Stimulated activated CD4-positive, alpha-beta T cell treated with anti-CD3 and anti-CD28 coated beads, Interleukin-1b, Interleukin-23, amount 100 ng/mL, for 1 hour (primary cell): ENCODE measurements around the gene ANKRD55.
"Not testable (repeated sequence)": the region's sequence is repeated elsewhere in the genome, so short reads cannot be mapped to it uniquely, and the experiment has no call there.

Experiments
- DNase-seq, 2 donors: peaks; one replicate each; pipeline ENCODE4 v3.0.0-alpha.2; 2020; ENCODE audit warnings: low read depth in 2 of 2

The ANKRD55 gene

DNA sequence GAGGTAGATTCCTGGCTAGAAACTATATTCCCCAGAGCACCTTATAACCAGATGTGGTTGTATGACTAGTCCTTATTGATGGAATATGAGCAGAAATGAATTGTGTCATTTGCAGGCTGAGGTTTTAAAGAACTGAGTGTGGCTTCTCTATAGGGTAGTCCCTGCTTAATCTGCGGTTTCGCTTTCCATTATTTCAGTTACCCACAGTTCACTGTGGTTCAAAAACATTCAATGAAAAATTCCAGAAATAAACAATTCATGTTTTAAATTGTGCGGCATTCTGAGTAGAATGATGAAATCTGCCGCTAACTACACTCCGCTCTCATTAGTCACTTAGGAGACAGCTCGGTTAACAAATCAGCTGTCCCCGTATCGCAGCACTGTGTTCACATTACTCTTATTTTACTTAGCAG, 65.1 kb downstream of the ANKRD55 start:
- no peak for DNase-seq

DNA sequence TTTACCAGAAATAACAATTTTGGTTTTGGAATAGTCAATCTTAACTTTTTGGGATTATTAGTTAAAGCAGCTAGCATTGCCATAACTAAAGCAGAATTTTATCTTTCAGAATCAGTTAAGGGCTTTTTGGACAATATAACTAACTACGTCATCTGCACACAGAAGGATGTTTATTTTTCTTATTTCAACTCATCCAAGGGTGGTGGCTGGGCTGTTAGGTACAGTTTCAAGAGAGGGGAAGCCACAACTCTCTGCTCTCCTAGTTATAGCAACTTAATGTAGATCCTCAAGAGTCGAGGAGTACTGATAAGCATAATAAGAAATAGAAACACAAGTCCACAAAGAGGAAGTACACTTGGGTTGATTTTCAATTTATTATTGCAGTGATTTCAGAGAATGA, 65.6 kb downstream of the ANKRD55 start:
- no peak for DNase-seq

DNA sequence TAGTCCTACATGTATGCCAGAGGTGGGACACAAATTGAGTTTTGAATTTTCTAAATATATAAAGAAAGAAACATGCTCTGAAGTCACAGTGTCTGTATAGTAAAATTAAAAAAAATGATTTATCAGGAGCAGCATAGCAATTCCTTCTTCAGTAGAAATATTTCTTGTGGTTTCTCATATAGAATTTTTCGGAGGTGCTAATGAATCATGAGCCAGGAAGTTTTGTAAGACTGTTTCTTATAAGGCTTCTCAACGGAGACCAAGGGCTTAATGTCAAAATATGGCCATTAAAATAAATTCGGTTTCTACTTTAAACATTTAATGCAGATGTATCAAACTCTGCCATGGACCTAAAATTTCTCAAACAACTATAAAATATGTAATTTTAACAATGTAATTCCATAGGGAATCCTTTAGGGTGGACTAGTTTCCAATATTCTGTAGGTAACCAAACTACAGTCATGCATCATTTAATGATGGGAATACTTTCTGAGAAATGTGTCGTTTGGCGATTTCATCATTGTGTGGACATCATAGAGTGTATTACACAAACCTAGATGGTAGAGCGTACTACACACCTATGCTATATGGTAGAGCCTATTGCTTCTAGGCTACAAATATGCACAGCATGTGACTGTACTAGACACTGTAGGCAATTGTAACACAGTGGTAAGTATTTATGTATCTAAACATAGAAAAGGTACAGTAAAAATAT, 66.3 kb downstream of the ANKRD55 start:
- DNase-seq: no peak

DNA sequence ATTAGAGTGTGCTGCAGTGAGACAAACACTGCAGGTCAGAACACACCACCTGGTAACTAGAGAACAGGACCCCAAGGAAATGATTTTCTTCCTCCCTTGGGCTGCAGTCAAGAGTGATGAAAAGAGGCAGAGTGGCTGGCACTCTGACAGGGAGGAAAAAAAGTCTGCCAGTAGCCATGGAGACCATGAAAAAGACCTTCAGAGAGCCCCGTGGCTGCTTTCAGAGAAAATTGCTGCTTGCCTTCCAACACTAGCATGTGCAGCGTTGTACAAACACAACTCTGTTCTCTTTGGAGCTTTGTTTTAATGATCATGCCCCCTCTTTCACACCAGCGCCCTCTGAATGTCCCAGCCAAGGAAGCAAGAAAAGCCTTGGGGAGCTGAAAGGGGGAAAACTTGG, 68.8 kb downstream of the ANKRD55 start:
- no peak for DNase-seq

DNA sequence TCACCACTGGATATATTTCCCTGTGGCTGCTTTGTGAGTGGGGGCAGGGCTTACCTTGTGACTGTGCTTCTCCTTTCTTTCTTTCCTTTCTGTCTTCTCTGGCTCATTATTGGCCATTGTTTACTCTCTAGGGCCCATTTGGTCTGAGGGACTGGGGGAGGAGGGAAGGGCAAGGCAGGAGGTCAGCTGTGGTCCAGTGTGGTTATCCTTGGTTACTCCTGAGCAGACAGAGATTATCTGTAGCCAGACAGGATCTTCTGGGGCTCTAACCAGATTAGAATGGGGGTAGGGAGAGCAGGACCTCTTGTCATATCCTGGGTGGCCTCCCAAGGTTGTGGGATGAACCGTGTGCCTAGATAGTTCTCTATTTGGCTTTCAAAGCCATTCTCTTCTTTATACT, 71.2 kb downstream of the ANKRD55 start:
- DNase-seq: no peak

DNA sequence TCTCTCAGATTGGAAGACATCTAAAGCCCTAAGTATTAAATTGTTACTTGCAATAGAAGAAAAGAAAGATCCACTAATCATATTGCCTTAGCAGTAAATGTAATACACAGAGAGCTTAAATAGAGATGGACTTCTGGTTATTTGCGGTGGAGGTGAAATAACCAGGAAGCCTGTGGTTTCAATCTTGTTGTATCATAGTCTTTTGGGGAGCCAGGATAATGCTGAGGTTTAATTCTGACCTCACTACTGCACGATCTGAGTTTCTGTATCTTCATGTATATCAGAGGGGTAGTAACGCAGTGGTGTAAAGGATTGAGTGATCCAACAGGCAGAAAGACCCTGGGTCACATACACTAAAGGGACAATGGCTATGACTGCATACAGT, 71.7 kb downstream of the ANKRD55 start:
- DNase-seq: no peak

DNA sequence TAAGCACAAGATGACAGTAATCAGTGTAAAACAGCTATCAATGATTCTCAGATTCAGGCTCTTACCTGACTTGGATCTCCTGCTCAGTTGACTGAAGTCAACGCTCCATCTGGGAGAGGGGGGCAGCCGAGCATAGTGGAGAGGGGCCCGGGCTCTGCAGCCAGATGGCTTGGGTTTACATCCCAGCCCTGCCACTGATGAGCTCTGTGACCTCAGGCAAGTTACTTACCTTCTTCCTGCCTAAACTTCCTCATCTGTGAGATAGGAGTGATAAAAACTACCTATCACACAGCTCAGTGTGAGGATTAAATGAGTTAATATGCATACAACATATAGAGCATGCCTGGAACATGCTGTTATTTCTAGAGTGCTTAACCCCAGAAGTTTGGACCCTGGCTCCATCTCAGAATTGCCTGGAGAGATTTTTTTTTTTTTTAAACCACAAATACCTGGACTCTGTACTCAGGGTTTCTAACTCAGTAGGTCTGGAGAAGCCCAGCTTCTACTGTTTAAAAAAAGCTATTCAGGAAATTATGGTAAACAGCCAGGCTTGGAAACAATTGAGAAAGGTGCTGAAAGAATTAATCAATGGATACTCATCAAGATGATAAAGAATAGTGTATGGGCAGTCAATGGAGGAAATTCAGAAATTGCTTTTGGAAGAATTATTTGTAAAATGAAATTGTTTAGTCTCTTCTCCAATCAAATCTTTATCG, 72.2 kb downstream of the ANKRD55 start:
- no peak for DNase-seq

DNA sequence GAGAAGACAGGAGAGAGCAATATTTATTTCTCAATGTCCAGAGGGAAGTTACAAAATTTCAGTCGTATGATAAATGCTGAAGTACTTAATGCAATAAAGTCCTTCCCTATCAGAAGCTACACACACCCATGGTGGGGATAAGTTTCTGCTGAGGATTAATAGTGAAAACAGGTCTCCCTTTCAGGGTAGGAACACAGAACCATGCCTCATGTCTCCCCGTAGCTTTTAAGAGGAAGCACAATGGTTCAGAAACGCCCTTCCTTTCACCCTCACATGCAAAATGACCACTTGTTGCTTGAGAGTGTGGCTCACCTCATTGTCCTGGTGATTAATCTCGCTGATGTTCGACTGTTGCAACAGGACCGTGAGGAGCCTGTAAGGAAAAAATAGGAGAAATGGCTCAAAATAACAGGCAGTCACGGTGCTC, 73.6 kb downstream of the ANKRD55 start:
- no peak for DNase-seq

DNA sequence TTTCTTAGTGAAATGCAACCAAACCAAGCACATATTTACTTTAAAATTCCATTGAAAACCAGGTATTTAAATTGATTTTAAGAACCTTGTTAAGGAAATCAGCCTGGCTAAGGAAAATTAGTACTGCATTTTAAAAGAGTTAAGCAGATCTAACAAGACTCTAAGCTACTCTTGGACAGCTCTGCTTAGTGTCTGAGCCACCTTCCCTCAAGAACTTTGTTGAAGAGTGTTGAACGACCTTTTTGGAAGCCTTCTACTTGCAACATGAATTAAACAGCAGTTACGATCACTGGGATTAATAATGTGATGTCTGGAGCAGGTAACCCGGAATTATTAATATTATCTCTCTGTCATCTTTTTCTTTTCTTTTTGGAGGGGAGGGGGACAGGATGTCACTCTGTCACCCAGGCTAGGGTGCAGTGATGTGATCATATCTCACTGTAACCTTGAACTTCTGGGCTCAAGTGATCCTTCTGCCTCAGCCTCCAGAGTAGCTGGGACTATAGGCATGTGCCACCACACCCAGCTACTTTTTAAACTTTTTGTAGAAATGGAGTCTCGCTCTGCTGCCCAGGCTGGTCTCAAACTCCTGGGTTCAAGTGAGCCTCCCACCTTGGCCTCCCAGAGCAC, 74.7 kb downstream of the ANKRD55 start:
- DNase-seq: no peak

DNA sequence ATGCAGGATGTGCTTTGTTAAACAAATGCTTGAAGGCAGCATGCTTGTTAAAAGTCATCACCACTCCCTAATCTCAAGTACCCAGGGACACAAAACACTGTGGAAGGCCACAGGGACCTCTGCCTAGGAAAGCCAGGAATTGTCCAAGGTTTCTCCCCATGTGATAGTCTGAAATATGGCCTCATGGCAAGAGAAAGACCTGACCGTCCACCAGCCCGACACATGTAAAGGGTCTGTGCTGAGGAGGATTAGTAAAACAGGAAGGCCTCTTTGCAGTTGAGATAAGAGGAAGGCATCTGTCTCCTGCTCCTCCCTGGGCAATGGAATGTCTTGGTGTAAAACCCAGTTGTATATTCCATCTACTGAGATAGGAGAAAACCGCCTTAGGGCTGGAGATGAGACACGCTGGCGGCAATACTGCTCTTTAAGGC, 75.9 kb downstream of the ANKRD55 start:
- DNase-seq: not testable (repeated sequence)

DNA sequence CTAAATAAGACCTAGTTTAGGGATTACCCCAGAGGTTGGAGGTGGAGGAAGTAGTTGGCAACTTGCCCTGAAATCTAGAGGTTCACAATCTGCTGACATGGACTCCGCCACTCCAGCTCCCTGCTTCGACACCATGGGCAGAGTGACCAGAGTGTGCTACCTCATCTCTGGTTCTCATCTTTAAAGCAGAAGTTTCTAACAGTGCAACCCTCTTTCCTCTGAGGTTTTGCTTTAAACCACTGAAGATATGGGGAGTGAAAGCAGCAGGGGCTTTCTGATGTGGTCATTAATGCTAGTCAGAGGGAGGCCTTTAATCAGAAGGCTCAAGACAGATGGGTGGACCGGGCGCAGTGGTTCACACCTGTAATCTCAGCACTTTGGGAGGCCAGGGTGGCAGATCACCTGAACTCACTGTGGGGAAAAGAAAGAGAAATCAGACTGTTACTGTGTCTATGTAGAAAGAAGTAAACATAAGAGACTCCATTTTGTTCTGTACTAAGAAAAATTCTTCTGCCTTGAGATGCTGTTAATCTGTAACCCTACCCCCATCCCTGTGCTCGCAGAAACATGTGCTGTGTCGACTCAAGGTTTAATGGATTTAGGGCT, 76.4 kb downstream of the ANKRD55 start:
- not testable (repeated sequence) for DNase-seq

DNA sequence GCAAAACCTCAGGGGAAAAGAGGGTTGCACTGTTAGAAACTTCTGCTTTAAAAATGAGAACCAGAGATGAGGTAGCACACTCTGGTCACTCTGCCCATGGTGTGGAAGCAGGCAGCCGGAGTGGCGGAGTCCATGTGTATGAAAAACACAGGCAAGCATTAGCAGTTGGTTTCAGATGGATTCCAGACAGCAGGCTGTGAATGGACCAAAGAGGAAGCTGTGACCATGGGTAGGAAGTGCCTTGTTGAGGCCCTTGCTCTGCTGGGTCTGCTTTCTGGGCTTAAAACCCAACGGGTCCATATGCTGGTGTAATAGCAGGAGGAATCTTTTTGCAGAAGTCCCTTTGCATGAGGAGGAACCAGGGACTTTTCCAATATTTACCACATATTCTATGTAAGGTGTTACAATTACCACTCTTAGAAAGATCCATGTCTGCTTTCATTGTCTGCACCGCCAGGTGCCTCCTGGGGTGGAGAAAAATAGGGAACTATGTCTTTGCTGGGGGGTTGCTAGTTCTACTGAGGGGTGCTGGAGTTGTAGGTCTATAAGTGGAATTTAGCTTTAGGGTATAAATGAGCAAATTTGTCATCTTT, 77.0 kb downstream of the ANKRD55 start:
- DNase-seq: no peak

DNA sequence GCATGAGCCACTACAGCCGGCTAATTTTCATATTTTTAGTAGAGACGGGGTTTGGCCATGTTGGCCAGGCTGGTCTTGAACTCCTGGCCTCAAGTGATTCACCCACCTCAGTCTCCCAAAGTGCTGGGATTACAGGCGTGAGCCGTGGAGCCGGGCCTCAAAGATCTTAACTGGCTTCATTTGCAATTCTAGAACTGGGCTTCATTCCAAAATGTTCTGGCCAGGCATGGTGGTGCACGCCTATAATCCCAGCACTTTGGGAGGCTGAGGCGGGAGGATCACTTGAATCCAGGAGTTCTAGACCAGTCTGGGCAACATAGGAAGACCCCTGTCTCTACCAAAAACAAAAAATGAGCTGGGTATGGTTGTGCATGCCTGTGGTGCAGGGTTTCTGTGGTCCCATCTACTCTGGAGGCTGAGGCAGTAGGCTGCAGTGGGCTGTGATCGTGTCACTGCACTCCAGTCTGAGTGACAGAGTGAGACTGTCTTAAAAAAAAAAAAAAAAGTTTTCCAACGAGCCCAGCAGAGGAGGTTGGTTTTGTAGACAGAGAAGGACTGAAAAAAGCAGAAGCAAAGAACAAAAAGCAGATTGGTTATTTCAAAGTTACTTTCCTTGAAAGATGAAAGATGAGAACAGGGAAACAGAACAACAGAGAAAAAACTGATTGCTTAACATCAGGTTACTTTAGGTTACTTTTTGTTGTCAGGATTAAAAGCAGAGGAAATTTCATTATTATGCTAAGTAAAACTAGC, 78.2 kb downstream of the ANKRD55 start:
- DNase-seq: no peak

DNA sequence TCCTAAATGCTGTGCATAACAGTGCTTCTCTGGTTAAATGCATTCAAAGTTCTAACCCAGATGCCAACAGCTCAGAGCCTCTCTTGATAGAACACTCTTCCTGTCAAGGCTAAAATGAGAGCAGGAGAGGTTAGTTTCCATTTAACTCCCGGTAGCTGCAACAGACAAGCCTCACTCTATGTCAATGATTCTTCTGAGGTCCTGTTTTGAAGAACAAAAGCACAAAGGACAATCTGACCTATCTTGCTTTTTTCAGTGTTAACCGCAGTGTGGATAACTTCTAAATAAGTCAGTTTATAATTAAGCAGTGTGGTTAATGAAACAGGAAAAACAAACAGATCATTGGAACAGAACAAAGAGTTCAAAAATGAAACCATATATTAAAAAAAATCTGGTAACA, 80.7 kb downstream of the ANKRD55 start:
- DNase-seq: no peak

DNA sequence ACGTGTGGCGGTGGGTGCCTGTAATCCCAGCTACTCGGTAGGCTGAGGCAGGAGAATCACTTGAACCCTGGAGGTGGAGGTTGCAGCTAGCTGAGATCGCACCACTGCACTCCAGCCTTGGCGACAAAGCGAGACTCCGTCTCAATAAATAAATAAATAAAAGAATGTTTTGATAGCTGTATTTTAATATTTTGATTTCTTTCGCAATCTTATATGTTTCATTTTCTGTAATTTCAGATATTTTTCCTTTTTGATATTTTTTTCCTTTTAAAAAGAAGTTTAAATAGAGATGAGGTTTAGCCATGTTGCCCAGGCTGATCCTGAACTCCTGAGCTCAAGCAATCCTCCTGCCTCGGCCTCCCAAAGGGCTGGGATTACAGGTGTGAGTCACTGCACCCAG, 82.4 kb downstream of the ANKRD55 start:
- not testable (repeated sequence) for DNase-seq

DNA sequence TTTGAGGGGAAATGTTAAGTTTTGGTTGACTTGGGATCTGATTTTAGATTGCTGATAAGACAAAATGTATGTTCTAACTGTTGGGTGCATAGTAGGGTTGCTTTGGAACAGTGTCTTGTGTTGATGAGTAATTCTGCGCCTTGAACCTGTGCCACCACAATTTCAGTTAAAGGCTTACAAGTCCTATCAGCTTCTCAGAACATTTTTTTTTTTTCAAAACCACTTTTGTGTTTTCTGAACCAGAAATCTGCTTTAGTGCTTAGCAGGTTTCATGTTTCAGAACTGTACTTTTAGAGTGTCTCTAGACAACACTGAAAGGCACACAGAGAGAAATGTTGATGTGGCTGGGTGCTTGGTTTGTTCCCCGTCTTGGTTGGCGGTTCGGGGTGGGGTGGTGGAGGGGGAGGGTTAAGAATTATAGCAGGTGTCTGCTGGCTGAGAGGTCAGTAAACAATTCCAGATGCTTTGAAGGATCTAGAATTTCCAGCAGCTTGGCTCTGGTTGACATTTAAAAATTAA, 84.6 kb downstream of the ANKRD55 start:
- DNase-seq: no peak

DNA sequence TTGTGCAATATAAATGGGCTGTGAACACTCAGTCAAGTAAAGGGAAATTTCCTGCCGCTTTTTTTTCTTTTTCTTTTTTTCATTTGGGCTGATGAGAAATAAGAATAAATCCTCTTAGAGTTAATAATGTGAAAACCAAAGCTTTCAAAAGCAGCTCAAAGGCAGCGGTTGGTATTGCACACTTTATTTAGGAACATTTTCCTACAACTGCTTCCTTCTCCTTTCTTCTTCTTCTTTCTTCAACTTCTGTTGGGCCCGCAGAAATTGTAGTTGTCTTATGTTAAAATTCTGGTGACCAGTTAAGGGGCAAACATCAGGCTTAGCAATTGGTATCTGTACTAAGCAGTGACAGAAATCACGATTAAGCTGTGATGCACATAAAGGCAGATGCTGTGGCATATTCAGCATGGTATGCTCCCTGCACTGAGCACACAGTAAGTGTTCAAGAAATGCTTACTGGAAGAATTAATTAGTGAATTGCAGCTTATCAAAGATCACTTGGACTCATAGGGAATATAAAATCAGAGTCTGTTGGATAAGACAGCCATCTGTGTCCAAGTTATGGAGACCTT, 85.4 kb downstream of the ANKRD55 start:
- DNase-seq: no peak

DNA sequence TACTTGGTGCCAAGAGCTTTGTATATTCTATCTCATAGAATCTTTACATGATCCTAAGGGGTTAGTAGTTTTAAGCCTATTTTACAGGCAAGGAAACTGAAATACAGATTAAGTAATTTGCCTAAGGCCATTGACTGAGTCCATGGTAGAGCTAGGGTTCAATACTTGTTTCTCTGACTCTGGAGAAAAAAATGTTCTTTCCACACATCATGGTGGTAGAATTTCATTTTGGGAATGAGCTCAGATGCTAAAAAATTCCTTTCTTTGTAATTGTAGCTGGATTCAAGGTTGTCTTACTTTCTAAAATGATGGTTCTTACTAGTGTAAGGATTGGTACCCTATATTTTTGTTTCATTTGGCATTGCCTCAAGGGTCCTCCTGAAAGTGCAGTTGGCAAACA, 86.0 kb downstream of the ANKRD55 start:
- DNase-seq: no peak

DNA sequence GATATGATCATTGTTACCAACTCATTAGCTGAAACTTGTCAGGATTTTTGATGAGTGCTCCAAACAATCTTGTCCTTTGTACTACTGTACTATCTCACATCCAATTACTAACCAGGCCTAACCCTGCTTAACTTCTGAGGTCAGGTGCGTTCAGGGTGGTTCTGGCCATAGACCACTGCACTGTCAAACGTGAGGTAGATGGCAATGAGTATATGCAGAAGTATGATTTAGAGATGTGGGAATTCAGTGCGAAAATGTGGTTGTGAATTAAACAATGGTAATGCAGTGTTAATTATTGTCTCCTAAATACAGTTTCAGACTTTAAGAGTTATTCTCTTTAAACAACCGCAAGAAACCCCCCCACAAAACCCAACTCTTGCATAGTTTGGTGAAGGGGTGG, 86.5 kb downstream of the ANKRD55 start:
- no peak for DNase-seq

DNA sequence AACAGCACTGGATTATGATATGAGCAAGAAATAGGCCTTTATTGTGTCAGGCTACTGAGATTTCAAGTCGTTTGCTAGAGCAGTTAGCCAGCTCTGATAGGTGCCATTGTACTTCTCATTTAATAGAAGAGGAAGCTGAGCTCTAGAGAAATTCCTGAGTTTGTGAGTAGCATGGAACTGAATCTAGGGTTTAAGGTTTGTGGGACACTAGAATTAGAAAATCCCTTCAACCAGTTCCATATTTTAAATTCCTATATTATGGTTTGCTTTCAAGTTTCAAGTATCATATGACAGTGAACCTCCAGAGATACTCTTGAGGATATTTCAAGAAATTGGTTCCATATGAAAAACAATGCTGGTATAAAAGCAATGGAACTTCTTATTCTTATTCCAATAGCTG, 87.6 kb downstream of the ANKRD55 start:
- DNase-seq: no peak

DNA sequence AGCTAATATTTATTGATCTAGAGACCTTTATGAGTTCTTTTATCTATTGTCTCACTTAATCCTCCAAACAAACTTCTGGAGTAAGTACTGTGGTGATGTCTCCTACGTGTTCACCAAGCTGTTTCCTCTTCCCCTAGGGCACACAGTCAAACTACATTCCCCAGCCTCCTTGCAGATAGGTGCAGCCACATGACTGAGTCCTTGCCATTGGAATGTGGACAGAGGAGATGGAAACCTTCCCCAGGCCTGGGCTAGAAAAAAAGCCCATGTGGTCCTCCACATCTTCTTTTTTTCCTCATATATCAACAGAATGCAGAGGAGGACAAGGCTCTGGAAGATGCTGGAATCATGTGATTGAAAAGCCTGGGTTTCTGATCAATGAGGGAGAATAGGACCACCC, 88.0 kb downstream of the ANKRD55 start:
- DNase-seq: no peak
